Renal pelvis (tissue), 4 donors: Measurements from ENCODE around the gene WEE1. TPM values are rescaled to one million over a fixed set of nuclear protein-coding genes. Genes with fewer than 3 reads are reported as not detected.
"Not testable (repeated sequence)": the region's sequence is repeated elsewhere in the genome, so short reads cannot be mapped to it uniquely, and the experiment has no call there.

ENCODE experiments used
- DNase-seq: peaks from one replicate; pipeline ENCODE4 v3.0.0-alpha.2; 2013
- polyA plus RNA-seq, 3 donors: library from polyadenylated mRNA; unstranded; fragments of 120-200 nt; gene quantifications; one replicate each; pipeline ENCODE4 v1.2.1, GENCODE V29; 2013; ENCODE audit not compliant: insufficient read length in 3 of 3

WEE1 gene
- polyA plus RNA-seq, 3 donors = 77.2 to 96.9 (median 91.3) TPM

DNA sequence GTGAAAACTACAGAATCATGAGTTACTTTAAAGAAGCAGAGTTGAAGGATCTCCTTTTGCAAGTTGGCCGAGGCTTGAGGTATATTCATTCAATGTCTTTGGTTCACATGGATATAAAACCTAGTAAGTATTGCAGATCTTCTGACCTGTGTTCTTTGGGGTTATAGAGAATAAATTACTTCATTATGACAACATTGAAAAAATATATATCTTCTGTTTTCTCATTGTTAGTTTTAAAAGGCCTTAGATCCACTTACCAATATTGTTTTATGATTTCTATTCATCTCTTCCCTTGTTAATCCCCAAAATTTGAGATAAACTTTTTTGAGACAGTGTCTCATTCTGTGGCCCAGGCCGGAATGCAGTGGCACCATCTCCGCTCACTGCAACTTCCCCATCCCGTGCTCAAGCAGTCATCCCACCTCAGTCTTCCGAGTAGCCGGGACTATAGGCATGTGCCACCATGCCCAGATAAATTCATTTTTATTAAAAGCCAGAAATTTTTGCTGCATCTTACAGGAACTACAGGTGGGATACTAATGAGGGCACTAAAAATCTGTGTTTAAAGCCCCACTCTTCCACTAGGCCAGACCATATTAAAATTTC is 8.2 kb downstream of the WEE1 start:
- no peak for DNase-seq

DNA sequence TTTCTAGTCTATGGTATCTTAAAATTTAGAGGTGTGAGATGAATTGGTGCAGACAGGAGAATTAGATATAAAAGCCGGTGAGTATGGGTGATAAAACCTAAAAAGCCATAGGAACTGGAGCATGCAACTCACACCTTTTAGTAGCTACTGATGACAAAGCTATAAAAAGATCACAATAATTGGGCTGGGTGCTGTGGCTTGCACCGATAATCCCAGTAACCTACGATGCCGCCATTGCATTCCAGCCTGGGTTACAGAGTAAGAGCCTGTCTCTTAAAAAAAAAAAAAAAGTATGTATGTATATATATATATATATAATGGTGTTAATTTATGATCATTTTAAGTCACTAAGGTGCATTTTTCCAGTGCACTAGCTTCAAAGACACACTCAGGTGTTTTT is 17.2 kb downstream of the WEE1 start:
- DNase-seq = no peak

GRCh38 chr11:9594267-9595046 is 21.0 kb downstream of the WEE1 start:
- no peak for DNase-seq

- DNase-seq = no peak
Observed at GRCh38 chr11:9596926-9597464, 23.5 kb downstream of the WEE1 start.

GRCh38 chr11:9600166-9600565 is 26.7 kb downstream of the WEE1 start:
- DNase-seq = no peak

- DNase-seq = no peak
Observed at GRCh38 chr11:9600644-9601036, 27.2 kb downstream of the WEE1 start.

DNA sequence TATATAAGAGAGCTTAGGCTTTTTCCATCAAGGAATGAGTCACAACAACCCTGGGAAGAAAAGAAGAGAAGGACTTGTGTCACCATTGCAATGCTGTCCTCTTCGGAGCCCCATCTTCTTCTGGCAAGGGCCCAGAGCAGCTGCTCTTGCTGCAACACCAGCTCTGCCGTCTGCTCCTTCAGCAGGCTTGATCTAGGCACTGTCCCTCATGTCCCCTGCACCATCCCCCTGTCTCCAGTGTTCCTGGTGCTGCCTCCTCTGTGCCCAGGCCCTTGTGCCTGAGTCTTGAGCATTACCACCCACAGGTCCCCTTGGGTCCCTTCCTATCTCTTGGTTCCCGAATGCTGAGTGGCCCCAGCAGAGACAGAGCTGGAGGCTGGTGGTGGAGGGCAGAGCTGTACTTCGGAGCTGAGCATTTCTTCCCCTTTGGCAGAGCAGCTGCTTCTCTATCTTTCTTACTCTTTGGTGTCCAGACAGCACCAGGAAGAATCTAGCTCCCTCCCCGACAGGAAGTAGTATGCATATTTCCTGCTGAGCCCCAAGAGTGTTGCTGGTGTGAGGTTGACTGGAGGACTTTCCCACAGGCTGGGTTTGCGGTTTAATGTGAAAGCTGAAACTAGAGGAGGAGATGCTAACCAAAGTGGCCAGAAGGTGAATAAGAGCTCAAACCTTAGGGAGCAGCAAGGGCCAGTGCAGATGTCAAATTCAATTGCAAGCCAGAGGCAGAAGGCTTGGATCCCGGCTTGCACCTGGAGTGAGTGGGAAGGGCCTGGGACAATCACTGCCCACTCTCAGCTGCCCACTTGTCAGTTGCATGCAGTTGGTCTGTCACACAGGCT is 27.8 kb downstream of the WEE1 start:
- no peak for DNase-seq

DNA sequence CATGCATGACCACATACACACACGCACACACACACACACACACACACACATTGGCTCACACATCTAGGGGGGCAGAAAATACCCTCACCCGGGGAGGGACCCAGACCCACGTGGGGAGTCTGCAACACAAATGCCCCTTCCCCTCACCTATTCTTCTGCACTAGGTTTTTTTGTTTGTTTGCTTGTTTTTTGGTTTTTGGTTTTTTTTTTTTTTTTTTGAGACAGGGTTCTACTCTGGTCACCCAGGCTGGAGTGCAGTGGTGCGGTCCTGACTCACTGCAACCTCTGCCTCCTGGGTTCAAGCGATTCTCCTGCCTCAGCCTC is 28.4 kb downstream of the WEE1 start:
- no peak for DNase-seq

- not testable (repeated sequence) for DNase-seq
Observed at GRCh38 chr11:9603214-9603613, 29.7 kb downstream of the WEE1 start.

GRCh38 chr11:9604134-9604533 is 30.7 kb downstream of the WEE1 start:
- DNase-seq = no peak

DNA sequence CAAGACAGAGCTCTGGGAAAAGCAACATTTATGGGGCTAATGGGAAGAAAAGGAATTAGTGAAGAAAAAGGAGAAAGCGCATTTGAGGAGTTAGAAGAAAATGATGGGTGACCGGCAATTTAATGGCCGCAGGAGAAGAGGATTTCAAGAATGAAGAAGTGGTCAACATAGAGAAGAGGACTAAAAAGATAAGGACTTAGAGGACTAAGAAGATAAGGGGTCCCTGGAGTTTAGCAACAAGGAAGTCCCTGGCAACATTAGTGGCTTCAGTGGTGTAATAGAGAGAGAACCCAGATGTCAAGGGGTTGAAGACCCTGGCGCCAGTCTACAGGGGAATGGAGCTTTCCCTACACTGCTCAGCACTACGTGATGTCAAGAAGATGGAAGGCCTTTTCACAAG is 32.3 kb downstream of the WEE1 start:
- no peak for DNase-seq

DNA sequence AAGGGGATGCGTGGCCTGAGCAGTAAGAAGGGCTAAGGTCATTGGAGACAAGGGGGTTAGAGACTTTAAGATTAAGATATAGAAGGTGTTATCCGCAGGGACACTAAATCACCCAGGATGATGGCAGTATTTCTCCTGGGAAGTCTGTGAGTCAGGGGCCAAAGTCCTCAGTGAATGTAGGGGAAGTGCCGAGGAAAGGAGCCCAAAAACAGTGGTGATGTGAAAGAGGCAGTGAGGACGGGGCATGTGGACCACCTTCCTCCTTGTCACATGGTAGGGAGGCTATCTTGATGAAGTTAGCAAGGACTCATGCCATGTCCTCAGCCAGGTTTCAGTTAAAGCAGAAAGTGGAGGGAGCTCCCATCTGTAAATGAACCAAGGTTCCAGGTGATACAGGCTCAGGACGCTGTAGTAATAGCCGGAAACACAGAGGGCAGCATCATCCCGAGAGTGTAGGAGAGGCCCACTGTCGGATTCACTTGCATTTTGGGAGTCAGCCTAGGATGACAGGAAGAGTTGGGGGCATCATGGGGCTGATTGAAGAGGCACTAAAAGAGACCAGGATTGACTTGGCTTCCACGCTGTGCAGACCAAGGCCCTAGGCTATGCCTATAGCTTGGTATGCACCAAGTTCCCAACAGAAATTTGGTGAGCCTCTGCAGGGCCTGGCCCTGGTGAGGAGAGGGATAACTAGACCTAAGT is 33.5 kb downstream of the WEE1 start:
- no peak for DNase-seq

DNA sequence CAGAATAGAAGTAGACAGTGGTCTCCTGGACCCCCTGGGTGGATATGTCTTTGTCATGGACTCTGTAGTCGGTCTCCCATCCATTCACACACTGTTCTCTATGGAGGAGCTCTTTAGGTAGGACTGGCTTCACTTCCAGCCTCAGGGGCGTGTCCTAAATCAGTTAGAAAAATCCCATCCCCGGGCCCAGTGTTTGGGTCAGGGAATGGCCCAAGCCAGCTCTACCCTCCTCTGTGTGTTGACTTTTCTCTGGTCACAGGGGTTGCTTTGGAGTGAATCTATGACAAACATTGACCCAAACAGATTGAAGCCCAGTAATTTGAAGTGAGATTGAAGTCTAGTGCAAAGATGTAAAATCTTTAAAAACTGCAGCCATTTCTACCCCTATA is 34.0 kb downstream of the WEE1 start:
- no peak for DNase-seq

DNA sequence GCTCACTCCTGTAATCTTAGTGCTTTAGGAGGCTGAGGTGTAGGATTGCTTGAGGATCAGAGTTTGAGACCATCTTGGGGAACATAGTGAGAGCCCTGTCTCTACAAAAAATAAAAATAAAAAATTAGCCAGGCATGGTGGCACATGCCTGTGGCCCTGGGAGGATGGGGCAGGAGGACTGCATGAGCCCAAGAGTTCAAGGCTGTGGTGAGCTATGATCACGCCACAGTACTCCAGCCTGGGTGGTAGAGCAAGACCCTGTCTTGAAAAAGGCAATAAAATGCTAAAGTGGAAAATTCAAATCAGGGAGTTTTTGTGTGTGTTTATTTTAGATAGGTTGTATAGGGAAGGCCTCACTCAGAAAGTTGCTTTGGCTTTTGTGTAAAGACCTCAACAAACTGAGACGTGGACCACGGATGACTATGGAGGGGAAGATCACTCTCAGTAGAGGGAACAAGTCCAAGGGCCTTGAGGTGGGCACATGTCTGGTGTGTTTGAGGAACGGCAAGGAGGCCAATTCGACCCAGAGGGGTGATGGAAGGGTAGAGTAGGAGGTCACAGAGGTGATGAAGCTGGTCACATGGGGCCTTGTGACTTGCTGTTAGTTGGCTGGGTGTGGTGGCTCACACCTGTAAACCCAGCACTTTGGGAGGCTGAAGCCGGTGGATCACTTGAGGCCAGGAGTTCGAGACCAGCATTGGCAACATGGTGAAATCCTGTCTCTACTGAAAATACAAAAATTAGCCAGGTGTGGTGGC is 35.7 kb downstream of the WEE1 start:
- no peak for DNase-seq

- no peak for DNase-seq
Observed at GRCh38 chr11:9609841-9610240, 36.4 kb downstream of the WEE1 start.

DNA sequence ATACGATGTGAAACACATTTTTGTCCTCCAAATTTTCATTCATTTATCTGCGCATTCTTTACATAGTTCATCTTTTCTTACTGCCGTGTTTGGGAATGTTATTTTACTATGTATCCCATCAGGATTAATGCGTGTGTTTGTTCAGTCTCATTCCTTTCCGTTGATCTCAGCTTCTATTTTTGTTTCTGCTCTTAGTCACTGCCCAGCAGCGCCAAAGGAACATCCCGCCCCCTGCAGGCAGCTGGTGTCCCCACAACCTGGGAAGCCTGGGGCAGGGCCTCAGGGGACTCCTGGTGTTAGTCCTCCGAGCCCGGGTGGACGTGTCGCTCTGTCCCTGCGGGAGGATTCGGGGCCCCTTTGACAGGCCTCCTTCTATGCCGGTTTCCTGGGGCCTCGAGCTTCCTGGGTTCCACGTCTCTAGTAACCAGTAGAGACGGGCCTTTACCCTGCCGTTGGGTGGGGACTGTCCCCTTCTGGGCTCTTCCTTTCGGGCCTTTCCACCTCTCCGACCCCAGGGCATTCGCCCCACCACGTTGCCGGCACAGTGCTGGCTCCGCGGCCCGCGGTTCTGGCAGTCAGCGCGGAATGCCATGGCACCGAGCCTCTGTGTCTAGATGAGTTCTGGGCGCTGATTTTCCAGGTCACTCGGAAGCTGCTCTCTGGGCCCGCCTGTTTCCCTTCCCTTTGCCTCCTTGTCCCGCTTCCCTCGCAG is 39.8 kb downstream of the WEE1 start:
- peak; percentile 97 for DNase-seq

DNA sequence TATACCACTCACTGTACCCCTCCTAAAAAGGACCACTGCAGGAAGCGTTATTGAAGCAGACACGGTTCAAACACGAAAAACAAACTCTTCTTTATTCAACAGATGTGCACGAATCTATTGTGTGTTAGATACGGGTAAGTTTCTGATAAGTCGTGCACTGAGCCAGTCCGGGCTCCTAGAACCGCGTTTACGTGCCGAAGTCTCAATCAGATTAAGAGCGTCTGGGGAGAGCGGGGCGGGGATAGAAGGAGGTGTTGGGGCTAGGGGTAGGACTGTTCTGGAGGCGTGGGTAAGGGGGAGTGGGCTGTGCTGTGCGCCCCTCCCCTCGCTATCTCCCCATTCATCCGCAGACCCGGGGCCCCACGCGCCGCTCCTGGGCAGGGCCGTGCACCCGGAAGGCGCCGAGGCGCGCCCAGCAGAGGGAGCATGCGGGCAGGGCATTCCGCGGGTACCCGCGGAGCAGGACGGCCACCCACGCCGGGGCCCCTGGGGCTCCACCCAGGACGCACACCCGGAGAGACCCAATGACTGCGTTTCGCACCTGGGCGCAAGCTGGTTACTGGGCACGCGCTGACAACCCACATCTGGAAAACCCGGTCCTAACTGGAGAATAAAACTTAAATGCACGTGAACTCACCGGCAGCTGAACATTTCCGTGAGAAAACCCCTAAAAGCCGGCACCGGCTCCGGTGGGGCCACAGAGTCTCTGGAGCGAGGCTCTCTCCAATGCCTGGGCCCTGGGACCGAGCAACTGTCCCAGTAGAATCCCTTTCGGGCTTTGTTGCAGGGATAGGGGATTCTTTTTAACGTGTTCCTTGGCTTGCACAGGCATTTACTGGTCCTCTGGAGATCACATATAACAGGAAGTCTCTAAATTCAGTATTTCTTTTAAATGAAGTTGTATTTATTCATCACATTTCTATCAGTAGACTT is 40.6 kb downstream of the WEE1 start:
- peak; percentile 80 for DNase-seq

DNA sequence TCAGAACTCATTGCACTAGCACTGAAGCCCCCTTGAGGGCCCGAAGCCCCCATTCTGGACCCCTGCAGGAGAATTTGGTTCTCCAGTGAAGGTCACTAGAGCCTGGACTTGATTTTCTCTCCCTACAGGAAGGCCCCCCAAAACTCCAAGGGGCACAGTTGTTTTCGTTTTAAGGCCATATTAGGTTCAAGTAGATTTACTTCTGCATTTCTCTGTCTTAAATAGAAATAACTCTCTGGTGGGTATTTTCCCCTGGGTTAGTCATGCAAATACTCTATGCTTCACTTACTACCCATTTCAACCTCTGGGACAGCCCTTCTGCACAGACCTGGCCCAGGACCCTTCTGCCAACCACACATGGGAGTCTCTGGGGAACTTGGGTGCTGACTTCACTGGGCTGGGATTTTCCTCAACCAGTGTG is 41.6 kb downstream of the WEE1 start:
- DNase-seq = no peak

- DNase-seq = no peak
Observed at GRCh38 chr11:9616042-9616675, 42.7 kb downstream of the WEE1 start.
